Measurements from ENCODE around the gene PICK1. TPM values are rescaled to one million over a fixed set of nuclear protein-coding genes. Genes with fewer than 3 reads are reported as not detected.
A peak's percentile ranks its signal among the peaks of the same experiment; 100 is the strongest.

PICK1 gene
- polyA plus RNA-seq, 1 donor, result 32.0 TPM

DNA sequence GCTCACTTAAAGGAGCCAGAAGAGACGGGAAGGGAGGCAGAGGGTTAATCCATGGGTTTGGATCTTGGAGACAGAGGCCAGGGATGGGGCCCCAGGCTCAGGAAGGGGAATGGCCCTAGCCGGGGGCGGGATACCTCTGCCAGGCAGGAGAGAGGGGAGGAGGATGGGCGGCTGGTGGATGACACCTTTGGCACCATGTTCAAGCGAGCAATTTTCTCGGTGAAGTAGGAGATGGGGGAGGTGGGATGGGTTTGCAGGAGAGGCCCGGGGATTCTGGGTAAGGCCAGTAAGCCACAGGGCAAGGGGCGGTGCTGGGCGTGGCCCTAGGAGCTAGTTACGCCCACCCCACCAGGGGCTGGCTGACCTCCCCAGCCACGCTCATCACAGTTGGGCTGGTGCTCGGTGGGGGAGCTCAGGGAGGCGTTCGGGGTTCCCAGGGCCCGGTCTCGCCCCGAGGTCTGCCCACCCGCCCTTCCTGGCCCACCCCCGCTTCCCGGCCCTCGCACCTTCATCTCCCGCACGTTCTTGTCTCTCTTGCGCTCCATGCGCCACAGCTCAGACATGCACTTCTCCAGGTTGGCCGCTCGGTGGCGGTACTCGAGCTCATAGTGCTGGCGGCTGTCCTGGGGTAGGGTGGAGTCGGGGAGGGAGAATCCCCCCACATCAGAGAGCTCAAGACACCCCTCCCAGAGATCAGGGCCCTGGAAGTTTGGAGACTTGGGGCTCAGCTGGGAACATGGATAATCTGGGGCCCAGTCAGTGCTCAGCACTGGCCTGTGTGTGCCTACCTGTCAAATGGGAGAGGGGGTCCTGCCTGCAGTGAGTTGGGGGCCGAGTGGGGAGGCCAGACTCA lies 40.6 kb downstream of the PICK1 start:
- peaks cover 57% of the 10 kb centered on the region for H3K36me3 ChIP-seq (ENCODE audit: control insufficient read depth, insufficient read depth, low read length)
- H3K9me3 ChIP-seq (ENCODE audit: control insufficient read depth, low read depth, low read length), result no peaks in the 10 kb centered on the region
- DNase-seq, result peak in 1 of 2 donors; percentile 37
- no peaks in the 10 kb centered on the region for H3K27me3 ChIP-seq (ENCODE audit: control insufficient read depth, insufficient read depth, low read length)
- H3K4me3 ChIP-seq (ENCODE audit: low read length), result no peak overlapping the region
- peak overlapping the region; percentile 81 for H3K27ac ChIP-seq (ENCODE audit: low read length)
- peaks cover 29% of the 10 kb centered on the region for H3K4me1 ChIP-seq (ENCODE audit: control insufficient read depth, insufficient read depth, low read length)
- WGBS (ENCODE audit: insufficient coverage, low lambda C conversion rate), result no CpG with 5 or more reads among the region's 32 CpGs

DNA sequence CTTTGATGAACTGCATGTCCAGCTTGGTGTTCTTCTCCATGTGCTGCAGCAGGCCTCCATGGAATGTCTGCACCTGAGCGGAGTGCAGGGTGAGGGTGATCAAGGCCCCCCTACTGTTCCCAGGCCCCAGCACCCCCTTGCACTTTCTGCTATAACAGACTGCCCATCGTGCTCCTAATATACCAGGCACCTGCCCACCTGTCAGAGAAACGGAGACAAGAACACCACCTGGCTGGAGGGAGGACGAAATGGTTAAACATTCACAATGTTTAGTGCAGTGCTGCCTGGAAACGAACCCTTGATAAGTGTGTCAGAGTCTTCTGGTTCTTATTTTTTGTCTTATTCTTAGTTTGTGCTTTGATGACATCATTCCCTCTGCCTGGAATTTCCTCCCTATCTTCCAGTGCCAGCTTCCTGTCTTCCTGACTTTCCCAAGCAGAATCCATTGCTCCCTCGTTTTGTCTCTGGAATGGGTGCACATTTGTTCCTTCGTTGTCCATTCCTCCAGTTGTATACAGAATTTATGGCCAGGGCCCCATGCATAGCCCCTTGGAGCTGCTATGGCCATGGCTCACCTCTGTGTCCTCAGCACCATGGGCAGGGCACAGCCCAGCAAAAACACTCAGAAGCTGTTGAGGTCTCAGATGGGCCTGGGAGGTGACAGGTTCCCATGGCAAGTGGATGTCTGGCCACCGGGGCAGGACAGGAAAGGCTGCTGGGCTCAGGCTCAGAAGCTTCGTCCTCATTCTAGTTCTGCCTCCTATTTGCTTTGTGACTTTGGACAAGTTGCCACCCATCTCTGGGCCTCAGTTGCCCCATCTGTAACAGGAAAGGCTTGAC lies 41.4 kb downstream of the PICK1 start:
- Histone ChIP-seq H3K9me3 (ENCODE audit: control insufficient read depth, low read depth, low read length) (no peaks in the 10 kb centered on the region), H3K27me3 (ENCODE audit: control insufficient read depth, insufficient read depth, low read length) (no peaks in the 10 kb centered on the region), H3K27ac (ENCODE audit: low read length) (peak overlapping the region; percentile 81), H3K36me3 (ENCODE audit: control insufficient read depth, insufficient read depth, low read length) (peaks cover 53% of the 10 kb centered on the region), H3K4me1 (ENCODE audit: control insufficient read depth, insufficient read depth, low read length) (peaks cover 29% of the 10 kb centered on the region), H3K4me3 (ENCODE audit: low read length) (no peak overlapping the region)
- peak in 1 of 2 donors; percentile 82 for DNase-seq
- WGBS (ENCODE audit: insufficient coverage, low lambda C conversion rate), result 0% methylated on average over 2 of the region's 9 CpGs

DNA sequence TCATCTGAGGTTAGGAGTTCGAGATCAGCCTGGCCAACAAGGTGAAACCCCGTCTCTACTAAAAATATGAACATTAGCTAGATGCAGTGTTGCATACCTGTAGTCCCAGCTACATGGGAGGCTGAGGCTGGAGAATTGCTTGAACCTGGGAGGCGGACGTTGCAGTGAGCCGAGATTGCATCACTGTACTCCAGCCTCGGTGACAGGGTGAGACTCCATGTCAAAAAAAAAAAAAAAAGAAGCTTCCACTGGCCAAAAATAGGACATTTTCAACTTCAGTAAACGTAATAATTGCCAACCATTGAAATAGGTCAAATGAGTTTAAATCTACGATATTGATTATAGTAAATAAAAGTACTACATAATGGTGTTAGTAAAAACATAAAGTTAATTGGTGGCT lies 46.4 kb downstream of the PICK1 start:
- H3K36me3 ChIP-seq (ENCODE audit: control insufficient read depth, insufficient read depth, low read length), result peaks cover 51% of the 10 kb centered on the region
- H3K4me3 ChIP-seq (ENCODE audit: low read length), result no peak overlapping the region
- 75% methylated on average over 4 of the region's 8 CpGs for WGBS (ENCODE audit: insufficient coverage, low lambda C conversion rate)
- H3K27ac ChIP-seq (ENCODE audit: low read length), result no peak overlapping the region
- no peak for DNase-seq
- H3K27me3 ChIP-seq (ENCODE audit: control insufficient read depth, insufficient read depth, low read length), result no peaks in the 10 kb centered on the region
- H3K9me3 ChIP-seq (ENCODE audit: control insufficient read depth, low read depth, low read length), result no peaks in the 10 kb centered on the region
- peaks cover 33% of the 10 kb centered on the region for H3K4me1 ChIP-seq (ENCODE audit: control insufficient read depth, insufficient read depth, low read length)

DNA sequence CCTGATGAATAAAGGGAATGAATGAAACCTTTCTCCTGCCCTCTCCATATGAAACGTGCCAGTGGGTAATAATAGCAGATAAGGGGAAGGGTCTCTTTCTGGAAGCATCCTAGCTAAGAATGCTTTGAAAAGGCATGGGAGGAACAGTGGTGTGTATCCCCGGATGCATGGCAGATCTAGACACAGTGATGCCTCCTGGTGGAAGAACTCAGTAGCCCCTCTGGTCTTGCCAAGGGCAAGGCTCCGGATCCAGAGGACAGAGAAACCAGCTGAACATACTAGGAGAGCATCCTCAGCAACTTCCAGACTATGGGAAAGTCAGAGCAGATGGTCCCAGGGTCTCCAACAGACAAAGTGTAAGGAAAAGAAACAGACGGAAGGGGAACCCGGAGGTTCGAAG lies 46.9 kb downstream of the PICK1 start:
- no peak for DNase-seq
- Histone ChIP-seq H3K27ac (ENCODE audit: low read length) (no peak overlapping the region), H3K9me3 (ENCODE audit: control insufficient read depth, low read depth, low read length) (no peaks in the 10 kb centered on the region), H3K27me3 (ENCODE audit: control insufficient read depth, insufficient read depth, low read length) (no peaks in the 10 kb centered on the region), H3K4me3 (ENCODE audit: low read length) (no peak overlapping the region), H3K36me3 (ENCODE audit: control insufficient read depth, insufficient read depth, low read length) (peaks cover 54% of the 10 kb centered on the region), H3K4me1 (ENCODE audit: control insufficient read depth, insufficient read depth, low read length) (peaks cover 33% of the 10 kb centered on the region)
- WGBS (ENCODE audit: insufficient coverage, low lambda C conversion rate), result no CpG with 5 or more reads among the region's 6 CpGs

DNA sequence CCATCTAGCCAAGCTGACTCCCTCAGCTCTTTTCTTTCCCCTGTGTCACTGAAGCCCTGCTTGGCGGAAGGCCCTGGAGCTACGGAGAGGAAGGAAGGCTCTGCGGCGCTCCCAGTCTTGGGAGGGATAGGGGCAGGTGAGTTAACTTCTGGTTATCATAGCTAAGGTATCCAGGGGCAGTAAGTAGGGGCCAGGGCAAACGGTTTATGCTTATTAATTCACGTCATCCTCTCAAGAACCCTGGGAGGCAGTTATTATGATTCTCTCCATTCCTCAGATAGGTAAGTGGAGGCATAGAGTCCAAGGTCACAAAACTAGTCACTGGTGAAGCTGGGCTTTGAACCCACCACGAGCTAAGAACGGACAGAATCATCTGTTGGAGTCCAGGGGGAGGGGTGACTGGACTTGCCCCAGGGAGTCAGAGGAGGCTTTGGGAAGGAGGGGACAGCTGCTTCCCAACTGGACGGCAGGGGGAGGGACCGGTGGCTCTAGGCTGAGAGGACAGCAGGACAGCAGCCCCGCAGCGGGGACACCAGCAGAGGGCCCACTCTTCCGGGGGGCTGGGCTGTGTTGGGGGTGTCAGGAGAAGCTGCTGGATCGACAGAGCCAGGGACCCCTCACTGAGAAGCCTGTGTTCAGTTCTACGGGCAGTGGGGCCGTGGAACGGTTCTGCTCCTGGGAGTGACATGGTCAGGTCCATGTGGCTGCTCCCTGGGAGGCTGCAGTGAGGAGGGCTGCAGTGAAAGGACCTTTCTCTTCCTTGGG lies 49.8 kb downstream of the PICK1 start:
- DNase-seq, result no peak
- H3K27me3 ChIP-seq (ENCODE audit: control insufficient read depth, insufficient read depth, low read length), result no peaks in the 10 kb centered on the region
- H3K36me3 ChIP-seq (ENCODE audit: control insufficient read depth, insufficient read depth, low read length), result peaks cover 45% of the 10 kb centered on the region
- peak overlapping the region; percentile 59 for H3K27ac ChIP-seq (ENCODE audit: low read length)
- no peak overlapping the region for H3K4me3 ChIP-seq (ENCODE audit: low read length)
- no CpG with 5 or more reads among the region's 17 CpGs for WGBS (ENCODE audit: insufficient coverage, low lambda C conversion rate)
- peaks cover 46% of the 10 kb centered on the region for H3K4me1 ChIP-seq (ENCODE audit: control insufficient read depth, insufficient read depth, low read length)
- peaks cover 2% of the 10 kb centered on the region for H3K9me3 ChIP-seq (ENCODE audit: control insufficient read depth, low read depth, low read length)

DNA sequence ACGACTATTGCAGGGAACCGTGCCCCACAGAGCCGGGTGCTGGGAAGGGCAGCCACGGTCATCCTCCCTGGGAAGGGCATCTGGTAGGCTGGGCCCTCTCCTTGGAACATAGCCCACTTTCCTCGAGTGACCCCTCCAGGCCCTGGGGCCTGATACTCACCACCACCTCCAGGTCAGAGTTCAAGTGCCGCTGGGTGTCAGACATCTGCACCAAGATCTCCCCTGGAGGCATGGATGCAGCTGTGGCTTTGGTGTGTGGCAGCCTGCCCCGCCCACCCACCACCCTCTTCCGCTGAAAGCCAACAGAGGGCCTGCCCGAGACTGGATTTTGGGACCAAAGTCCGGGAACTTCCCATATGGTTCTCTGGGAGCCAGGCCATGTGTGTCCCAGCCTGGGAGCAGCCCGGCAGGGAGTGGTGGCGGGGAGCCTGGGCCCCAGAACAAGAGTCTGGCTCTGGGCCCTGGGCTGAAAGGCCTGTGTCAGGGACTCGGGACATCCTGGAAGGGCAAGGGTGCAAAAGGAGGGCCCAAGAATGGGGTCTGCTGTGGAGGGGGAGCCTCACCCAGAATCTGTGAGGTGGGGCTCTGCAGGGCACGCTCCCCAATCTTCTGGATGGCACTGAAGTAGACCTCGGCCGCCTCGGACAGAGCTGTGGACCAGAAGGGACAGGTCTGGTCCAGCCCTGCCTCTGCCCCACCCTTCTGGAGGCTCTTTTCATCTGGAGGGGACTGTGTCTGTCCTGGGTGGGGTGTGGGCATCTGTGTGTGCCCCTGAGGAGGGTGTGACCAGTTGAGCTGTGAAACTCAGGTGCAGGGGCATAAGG lies 50.7 kb downstream of the PICK1 start:
- Histone ChIP-seq H3K4me1 (ENCODE audit: control insufficient read depth, insufficient read depth, low read length) (peaks cover 50% of the 10 kb centered on the region), H3K4me3 (ENCODE audit: low read length) (no peak overlapping the region), H3K9me3 (ENCODE audit: control insufficient read depth, low read depth, low read length) (peaks cover 2% of the 10 kb centered on the region), H3K27me3 (ENCODE audit: control insufficient read depth, insufficient read depth, low read length) (no peaks in the 10 kb centered on the region), H3K27ac (ENCODE audit: low read length) (peak overlapping the region; percentile 100), H3K36me3 (ENCODE audit: control insufficient read depth, insufficient read depth, low read length) (peaks cover 45% of the 10 kb centered on the region)
- WGBS (ENCODE audit: insufficient coverage, low lambda C conversion rate), result no CpG with 5 or more reads among the region's 17 CpGs
- DNase-seq, result peak; percentile 85 to 95

DNA sequence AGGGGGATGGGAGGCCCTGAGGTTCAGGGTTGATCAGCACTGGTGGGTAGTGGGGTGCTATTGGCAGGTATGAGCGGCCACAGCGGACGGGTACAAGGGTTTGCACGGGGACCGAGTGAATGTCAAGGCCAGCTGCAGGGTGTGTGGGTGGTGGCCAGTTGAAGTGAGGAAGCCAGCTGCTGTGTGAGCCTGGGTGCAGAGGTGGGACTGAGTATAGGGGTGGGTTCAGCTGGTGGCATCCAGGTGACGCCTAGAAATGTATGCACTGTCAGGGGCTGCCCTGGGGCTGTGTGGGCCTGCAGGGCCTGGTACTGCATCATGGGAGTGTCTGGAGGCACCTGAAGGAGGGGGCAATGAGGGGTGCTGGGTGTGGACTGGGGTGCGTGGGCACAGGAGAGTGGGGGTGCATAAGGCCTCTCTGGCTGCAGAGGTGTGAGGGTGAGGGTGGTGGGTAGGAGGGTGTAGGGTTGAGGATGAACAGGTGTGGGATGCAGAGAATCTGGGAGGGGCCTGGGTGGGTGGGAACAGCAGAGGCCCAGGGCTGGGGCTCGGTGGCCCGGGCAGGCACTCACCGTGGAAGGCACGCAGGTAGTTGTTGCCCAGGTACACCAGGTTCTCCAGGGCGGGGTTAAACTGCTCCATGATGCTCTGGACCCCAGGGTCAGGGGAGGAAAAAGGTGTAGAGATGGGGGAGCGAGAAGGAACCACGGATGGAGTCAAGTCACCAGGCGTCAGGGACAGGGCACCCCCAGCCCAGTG lies 51.5 kb downstream of the PICK1 start:
- H3K4me1 ChIP-seq (ENCODE audit: control insufficient read depth, insufficient read depth, low read length), result peaks cover 54% of the 10 kb centered on the region

DNA sequence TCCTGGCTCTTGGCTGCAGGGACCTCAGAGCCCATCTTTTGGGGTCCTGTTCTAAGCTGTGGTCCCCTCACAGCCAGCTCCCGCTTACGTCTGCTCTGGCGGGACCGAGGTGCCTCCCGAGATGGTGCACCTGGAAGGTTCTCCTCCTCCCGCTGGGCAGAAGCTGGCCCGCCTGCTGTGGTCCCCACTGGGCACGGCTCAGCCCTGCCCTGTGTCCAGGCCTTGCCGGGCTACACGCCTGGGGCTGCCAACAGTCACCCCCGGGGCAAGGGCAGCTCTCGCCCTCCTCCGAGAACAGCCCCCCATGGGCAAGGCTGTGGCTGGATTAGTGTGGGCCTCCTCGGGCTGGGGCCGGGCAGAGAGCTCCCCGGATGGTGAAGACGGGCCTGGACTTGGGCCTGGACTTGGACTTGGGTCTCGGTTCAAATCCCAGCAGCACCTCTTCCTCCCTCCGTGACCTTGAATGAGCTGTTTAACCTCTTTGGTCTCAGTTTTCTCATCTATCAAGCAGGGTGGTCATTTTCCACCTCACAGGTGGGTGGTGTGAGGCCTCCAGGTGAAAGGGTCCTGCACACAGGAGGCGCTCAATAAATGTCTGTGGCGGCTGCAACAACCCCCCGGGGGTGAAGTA lies 52.3 kb downstream of the PICK1 start:
- peak in 1 of 2 donors; percentile 82 for DNase-seq
- Histone ChIP-seq H3K4me3 (ENCODE audit: low read length) (peak overlapping the region; percentile 73), H3K4me1 (ENCODE audit: control insufficient read depth, insufficient read depth, low read length) (peaks cover 56% of the 10 kb centered on the region), H3K36me3 (ENCODE audit: control insufficient read depth, insufficient read depth, low read length) (peaks cover 37% of the 10 kb centered on the region), H3K9me3 (ENCODE audit: control insufficient read depth, low read depth, low read length) (peaks cover 2% of the 10 kb centered on the region), H3K27ac (ENCODE audit: low read length) (peak overlapping the region; percentile 100), H3K27me3 (ENCODE audit: control insufficient read depth, insufficient read depth, low read length) (no peaks in the 10 kb centered on the region)
- no CpG with 5 or more reads among the region's 22 CpGs for WGBS (ENCODE audit: insufficient coverage, low lambda C conversion rate)

More for the DNA sequence above, 51.5 kb downstream of the PICK1 start:
- Histone ChIP-seq H3K9me3 (ENCODE audit: control insufficient read depth, low read depth, low read length) (peaks cover 2% of the 10 kb centered on the region), H3K4me3 (ENCODE audit: low read length) (no peak overlapping the region), H3K27me3 (ENCODE audit: control insufficient read depth, insufficient read depth, low read length) (no peaks in the 10 kb centered on the region), H3K27ac (ENCODE audit: low read length) (peak overlapping the region; percentile 100), H3K36me3 (ENCODE audit: control insufficient read depth, insufficient read depth, low read length) (peaks cover 42% of the 10 kb centered on the region)
- no CpG with 5 or more reads among the region's 15 CpGs for WGBS (ENCODE audit: insufficient coverage, low lambda C conversion rate)
- peak in 1 of 2 donors; percentile 48 for DNase-seq
